Caco-2 (cell line): ENCODE results near the gene EPG5. TPM values are rescaled to one million over a fixed set of nuclear protein-coding genes. Genes with fewer than 3 reads are reported as not detected.

Experiments used
- BruUV-seq: library from RNA; stranded (reverse); fragments of 400-500 nt; replicated peaks from 2 replicates; lab custom pipeline; 2021; lab: Mats Ljungman, UMichigan
- CTCF ChIA-PET: fragments of 300-600 bp; sonication (Branson Sonifier 250); formaldehyde crosslinking; loops from one replicate; lab custom pipeline; 2022; ENCODE audit warnings: antibody characterized with exemption; lab: Charles Lee
- POLR2A ChIA-PET: fragments of 300-600 bp; sonication (Branson Sonifier 250); formaldehyde crosslinking; loops from one replicate; lab custom pipeline; 2022; ENCODE audit warnings: antibody characterized with exemption; lab: Charles Lee
- DNase-seq, 2 experiments: peaks; one replicate each; pipeline versions ENCODE4 v3.0.0 to v3.0.0-alpha.2; 2020 to 2022
- H3K27me3 ChIP-seq: replicated peaks from 2 replicates; pipeline ENCODE4 v1.6.0; 2011; ENCODE audit warnings: low read length; ENCODE audit not compliant: control insufficient read depth, insufficient read depth
- H3K36me3 ChIP-seq: 2 replicates; pipeline ENCODE4 v1.5.1; 2011; ENCODE audit warnings: low read length; ENCODE audit not compliant: control insufficient read depth, insufficient read depth
- H3K4me1 ChIP-seq: fragments of 250-450 bp; sonication (Bioruptor Pico); 2 replicates; pipeline ENCODE4 v1.5.1; 2020; ENCODE audit warnings: mild to moderate bottlenecking
- H3K4me3 ChIP-seq: 2 replicates; pipeline ENCODE4 v1.5.1; 2011; ENCODE audit warnings: low read depth, mild to moderate bottlenecking, control low read depth, low read length
- H3K9me3 ChIP-seq: fragments of 250-450 bp; sonication (Bioruptor Pico); 2 replicates; pipeline ENCODE4 v1.5.1; 2020; ENCODE audit warnings: mild to moderate bottlenecking, moderate library complexity
- H3K27ac Mint-ChIP-seq: one replicate; pipeline ENCODE4 v1.8.0; 2022; ENCODE audit warnings: mixed read lengths; ENCODE audit not compliant: unreplicated experiment
- H3K27me3 Mint-ChIP-seq: one replicate; pipeline ENCODE4 v1.8.0; 2022; ENCODE audit warnings: mixed read lengths; ENCODE audit not compliant: insufficient read depth, unreplicated experiment
- H3K36me3 Mint-ChIP-seq: one replicate; pipeline ENCODE4 v1.8.0; 2022; ENCODE audit warnings: mild to moderate bottlenecking, mixed read lengths; ENCODE audit not compliant: insufficient read depth, unreplicated experiment
- H3K4me1 Mint-ChIP-seq: one replicate; pipeline ENCODE4 v1.8.0; 2022; ENCODE audit warnings: low read depth, mixed read lengths; ENCODE audit not compliant: unreplicated experiment
- H3K4me3 Mint-ChIP-seq: one replicate; pipeline ENCODE4 v1.8.0; 2022; ENCODE audit warnings: mild to moderate bottlenecking, moderate library complexity, mixed read lengths; ENCODE audit not compliant: unreplicated experiment
- H3K9me3 Mint-ChIP-seq: one replicate; pipeline ENCODE4 v1.8.0; 2022; ENCODE audit warnings: mixed read lengths; ENCODE audit not compliant: unreplicated experiment
- CTCF ChIP-seq, 2 experiments: fragments of 200-600 bp in 1 of 2; IDR thresholded peaks; 1 replicate in 1 of 2; 2 replicates in 1 of 2; pipeline versions ENCODE4 v1.5.1 to v1.8.0; 2011 to 2022; ENCODE audit warnings: antibody characterized with exemption in 1 of 2, control low read depth in 1 of 2, inconsistent platforms in 1 of 2, low read depth in 1 of 2, low read length in 1 of 2, mild to moderate bottlenecking in 1 of 2, moderate library complexity in 1 of 2; ENCODE audit not compliant: insufficient read depth in 1 of 2, severe bottlenecking in 1 of 2, unreplicated experiment in 1 of 2
- intact Hi-C: fragments of 100-400 bp; cut with micrococcal nuclease; formaldehyde crosslinking; loops from one replicate; pipeline ENCODE4 v1.10.0; 2022; ENCODE audit not compliant: unreplicated experiment
- total RNA-seq: library from RNA; stranded (reverse); gene quantifications from 2 replicates; pipeline ENCODE4 v1.2.3, GENCODE V29; 2022

The EPG5 gene
- total RNA-seq, 1 experiment from 2014 or later, result 12.0 TPM

- Histone ChIP-seq H3K36me3 (no peaks in the 10 kb centered on the region), H3K27me3 (no peaks in the 10 kb centered on the region), H3K9me3 (no peaks in the 10 kb centered on the region), H3K4me1 (no peaks in the 10 kb centered on the region), H3K4me3 (no peak overlapping the region)
- Mint-ChIP-seq H3K36me3 (no peaks in the 10 kb centered on the region), H3K9me3 (no peaks in the 10 kb centered on the region), H3K27ac (no peak overlapping the region), H3K27me3 (no peaks in the 10 kb centered on the region), H3K4me3 (no peak overlapping the region), H3K4me1 (no peaks in the 10 kb centered on the region)
- intact Hi-C loops, result no loop called here
- DNase-seq, result no peak
- ChIA-PET CTCF (no interaction called here), POLR2A (no interaction called here)
- no peak for TF ChIP-seq CTCF (IDR thresholded peaks at IDR 0.05; ENCODE audit: insufficient read depth in 1 of 2, low read depth in 1 of 2, low read length in 1 of 2, severe bottlenecking in 1 of 2, unreplicated experiment in 1 of 2)
- no TSS peak for BruUV-seq
Measured at GRCh38 chr18:45890606-45891005, 76.5 kb downstream of the EPG5 start.

- ChIA-PET POLR2A (no interaction called here), CTCF (no interaction called here)
- Mint-ChIP-seq H3K4me1 (no peaks in the 10 kb centered on the region), H3K36me3 (no peaks in the 10 kb centered on the region), H3K27ac (no peak overlapping the region), H3K9me3 (no peaks in the 10 kb centered on the region), H3K27me3 (no peaks in the 10 kb centered on the region), H3K4me3 (no peak overlapping the region)
- no TSS peak for BruUV-seq
- Histone ChIP-seq H3K4me1 (no peaks in the 10 kb centered on the region), H3K4me3 (no peak overlapping the region), H3K36me3 (no peaks in the 10 kb centered on the region), H3K27me3 (no peaks in the 10 kb centered on the region), H3K9me3 (no peaks in the 10 kb centered on the region)
- no peak for TF ChIP-seq CTCF (IDR thresholded peaks at IDR 0.05; ENCODE audit: insufficient read depth in 1 of 2, low read depth in 1 of 2, low read length in 1 of 2, severe bottlenecking in 1 of 2, unreplicated experiment in 1 of 2)
- no peak for DNase-seq
- intact Hi-C loops, result no loop called here
Measured at GRCh38 chr18:45889419-45890064, 77.6 kb downstream of the EPG5 start.

DNA sequence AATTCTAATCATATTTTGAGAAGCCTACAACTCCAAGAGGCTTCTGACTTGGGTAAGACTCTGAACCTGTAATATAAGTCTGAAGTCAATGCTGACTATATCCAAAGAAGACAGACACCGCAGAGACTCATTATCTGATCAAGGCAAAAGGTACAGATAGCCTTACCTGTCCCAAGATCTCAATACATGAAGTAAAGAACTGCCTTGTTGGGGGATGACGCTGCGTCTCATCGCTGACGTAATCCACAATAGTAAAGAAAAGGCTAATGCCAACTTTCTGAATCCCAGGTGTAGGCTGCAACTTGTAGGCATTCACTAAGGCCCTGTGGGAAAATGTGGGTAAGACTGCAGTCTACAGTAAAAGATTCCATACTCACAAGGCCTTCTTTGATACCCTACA is 79.5 kb downstream of the EPG5 start:
- Histone ChIP-seq H3K4me3 (no peak overlapping the region), H3K9me3 (no peaks in the 10 kb centered on the region), H3K4me1 (no peaks in the 10 kb centered on the region), H3K36me3 (no peaks in the 10 kb centered on the region), H3K27me3 (no peaks in the 10 kb centered on the region)
- DNase-seq, result no peak
- Mint-ChIP-seq H3K9me3 (no peaks in the 10 kb centered on the region), H3K4me3 (no peak overlapping the region), H3K4me1 (no peaks in the 10 kb centered on the region), H3K27ac (no peak overlapping the region), H3K27me3 (no peaks in the 10 kb centered on the region), H3K36me3 (no peaks in the 10 kb centered on the region)
- ChIA-PET CTCF (no interaction called here), POLR2A (no interaction called here)
- BruUV-seq, result no TSS peak
- TF ChIP-seq CTCF (IDR thresholded peaks at IDR 0.05; ENCODE audit: insufficient read depth in 1 of 2, low read depth in 1 of 2, low read length in 1 of 2, severe bottlenecking in 1 of 2, unreplicated experiment in 1 of 2), result no peak
- intact Hi-C loops, result no loop called here
